A549 (cell line): ENCODE data around the gene GNAO1. TPM values are rescaled to one million over a fixed set of nuclear protein-coding genes. Genes with fewer than 3 reads are reported as not detected.

ENCODE experiments used
- ATAC-seq, 2 experiments: fragments of 200-7000 bp in 1 of 2; fragments of >200 bp in 1 of 2; cut with Nextera tagmentation in 1 of 2; cut with Tn5 transposase in 1 of 2; 3 replicates each; pipeline versions ENCODE4 v1.8.0 to v1.9.1; 2018 to 2020; ENCODE audit warnings: mild to moderate bottlenecking in 1 of 2, moderate library complexity in 1 of 2
- CTCF ChIA-PET: fragments of 300-600 bp; sonication (Branson Sonifier 250); formaldehyde crosslinking; extraction: SDS; loops from one replicate; lab custom pipeline; 2021; ENCODE audit warnings: antibody characterized with exemption, inconsistent platforms; lab: Yijun Ruan, JAX
- POLR2A ChIA-PET: fragments of 350-600 bp; formaldehyde crosslinking; extraction: SDS; loops from one replicate; lab custom pipeline; 2021; ENCODE audit warnings: antibody characterized with exemption, inconsistent platforms; lab: Yijun Ruan, JAX
- DNase-seq, 2 experiments: peaks; one replicate each; pipeline versions ENCODE4 v3.0.0 to v3.0.0-alpha.2; 2011 to 2016; ENCODE audit warnings: low read depth in 1 of 2, low spot score in 1 of 2
- FAIRE-seq: peaks from 2 replicates; lab custom pipeline; 2011; peaks lifted over from hg19 to GRCh38; lab: Jason Lieb, UNC
- H3K27ac ChIP-seq, 2 experiments: fragments of >200 bp; sonication (Bioruptor Twin); formaldehyde crosslinking; 3 replicates each; pipeline ENCODE4 v1.5.1; 2016 to 2017
- H3K4me1 ChIP-seq: fragments of >200 bp; sonication (Bioruptor Twin); formaldehyde crosslinking; 3 replicates; pipeline ENCODE4 v1.6.1; 2016
- H3K4me2 ChIP-seq: fragments of >200 bp; sonication (Bioruptor Twin); formaldehyde crosslinking; 3 replicates; pipeline ENCODE4 v1.6.1; 2016
- H3K4me3 ChIP-seq: fragments of >200 bp; sonication (Bioruptor Twin); formaldehyde crosslinking; 3 replicates; pipeline ENCODE4 v1.5.1; 2016
- H3K9me3 ChIP-seq: fragments of >200 bp; sonication (Bioruptor Twin); formaldehyde crosslinking; 3 replicates; pipeline ENCODE4 v1.6.1; 2016
- ATOH8 ChIP-seq: fragments of 250-450 bp; sonication (Bioruptor Pico); IDR thresholded peaks from 2 replicates; pipeline ENCODE4 v1.5.0; 2020; ENCODE audit warnings: low read depth, mild to moderate bottlenecking, moderate library complexity
- BCL3 ChIP-seq: fragments of >200 bp; sonication (Bioruptor Twin); formaldehyde crosslinking; IDR thresholded peaks from 3 replicates; pipeline ENCODE4 v1.6.1; 2016
- BHLHE40 ChIP-seq: IDR thresholded peaks from 2 replicates; pipeline ENCODE4 v1.6.1; 2012; ENCODE audit warnings: low read depth, low read length, inconsistent platforms
- CBX2 ChIP-seq: fragments of 200-600 bp; sonication (generic); IDR thresholded peaks from 2 replicates; pipeline ENCODE4 v1.6.1; 2016; ENCODE audit warnings: low read depth, mild to moderate bottlenecking, borderline replicate concordance
- CBX8 ChIP-seq: fragments of 200-600 bp; sonication (generic); IDR thresholded peaks from 2 replicates; pipeline ENCODE4 v1.6.1; 2016
- E2F6 ChIP-seq: IDR thresholded peaks from 2 replicates; pipeline ENCODE4 v1.6.1; 2012; ENCODE audit warnings: low read depth, borderline replicate concordance
- EHF ChIP-seq: fragments of 250-450 bp; sonication (Bioruptor Pico); IDR thresholded peaks from 2 replicates; pipeline ENCODE4 v1.5.0; 2020; ENCODE audit warnings: mild to moderate bottlenecking
- EHMT2 ChIP-seq: fragments of 200-600 bp; sonication (generic); IDR thresholded peaks from 2 replicates; pipeline ENCODE4 v1.6.1; 2016; ENCODE audit warnings: antibody characterized with exemption, low read depth, mild to moderate bottlenecking, moderate library complexity
- ELK1 ChIP-seq: fragments of 150-350 bp; IDR thresholded peaks from 2 replicates; pipeline ENCODE4 v1.6.1; 2014; ENCODE audit warnings: low read depth, mild to moderate bottlenecking, low read length
- ESRRA ChIP-seq: fragments of 150-350 bp; IDR thresholded peaks from 2 replicates; pipeline ENCODE4 v1.6.1; 2014; ENCODE audit warnings: mild to moderate bottlenecking, low read length, borderline replicate concordance
- FOSL2 ChIP-seq, 2 experiments: fragments of 450-650 bp in 1 of 2; fragments of >200 bp in 1 of 2; sonication (Bioruptor Twin) in 1 of 2; formaldehyde crosslinking; IDR thresholded peaks; 2 replicates each; pipeline versions ENCODE4 v1.5.0 to v1.6.1; 2016 to 2020; ENCODE audit warnings: mild to moderate bottlenecking in 1 of 2, moderate library complexity in 1 of 2
- FOXS1 ChIP-seq: fragments of 250-450 bp; sonication (Bioruptor Pico); IDR thresholded peaks from 2 replicates; pipeline ENCODE4 v1.5.0; 2020; ENCODE audit warnings: mild to moderate bottlenecking, moderate library complexity
- GATA3 ChIP-seq: IDR thresholded peaks from 2 replicates; pipeline ENCODE4 v1.6.1; 2012; ENCODE audit warnings: borderline replicate concordance
- HEYL ChIP-seq: fragments of 250-450 bp; sonication (Bioruptor Pico); IDR thresholded peaks from 2 replicates; pipeline ENCODE4 v1.8.0; 2021; ENCODE audit warnings: mild to moderate bottlenecking, moderate library complexity
- HOXB13 ChIP-seq: fragments of 250-450 bp; sonication (Bioruptor Pico); IDR thresholded peaks from 2 replicates; pipeline ENCODE4 v1.5.0; 2020; ENCODE audit warnings: low read depth, mild to moderate bottlenecking, moderate library complexity
- KDM1A ChIP-seq: fragments of 200-600 bp; sonication (generic); IDR thresholded peaks from 2 replicates; pipeline ENCODE4 v1.6.1; 2016; ENCODE audit warnings: low read depth, mild to moderate bottlenecking
- KDM5A ChIP-seq: fragments of 200-600 bp; sonication (generic); IDR thresholded peaks from 2 replicates; pipeline ENCODE4 v1.6.1; 2016; ENCODE audit warnings: antibody characterized with exemption, mild to moderate bottlenecking
- MAZ ChIP-seq: fragments of 150-350 bp; IDR thresholded peaks from 2 replicates; pipeline ENCODE4 v1.6.1; 2014; ENCODE audit warnings: antibody characterized with exemption, low read depth, low read length, borderline replicate concordance
- PHF8 ChIP-seq: fragments of 200-600 bp; sonication (generic); IDR thresholded peaks from 2 replicates; pipeline ENCODE4 v1.6.1; 2016; ENCODE audit warnings: low read depth, mild to moderate bottlenecking, antibody characterized with exemption, moderate library complexity, borderline replicate concordance
- RAD21 ChIP-seq, 2 experiments: fragments of >200 bp in 1 of 2; sonication (Bioruptor Twin) in 1 of 2; formaldehyde crosslinking in 1 of 2; IDR thresholded peaks in 1 of 2; conservative IDR thresholded peaks in 1 of 2; 2 replicates in 1 of 2; 3 replicates in 1 of 2; pipeline ENCODE4 v1.6.1; 2012 to 2018; ENCODE audit warnings: inconsistent platforms in 1 of 2
- RCOR1 ChIP-seq: fragments of 150-350 bp; IDR thresholded peaks from 2 replicates; pipeline ENCODE4 v1.6.1; 2014; ENCODE audit warnings: antibody characterized with exemption, low read length, low read depth
- RFX5 ChIP-seq: fragments of 450-650 bp; IDR thresholded peaks from 2 replicates; pipeline ENCODE4 v1.7.1; 2014; ENCODE audit warnings: antibody characterized with exemption, mild to moderate bottlenecking, moderate library complexity
- RNF2 ChIP-seq: fragments of 200-600 bp; sonication (generic); IDR thresholded peaks from 2 replicates; pipeline ENCODE4 v1.6.1; 2016; ENCODE audit warnings: low read depth, mild to moderate bottlenecking, antibody characterized with exemption, moderate library complexity, borderline replicate concordance
- TFCP2L1 ChIP-seq: fragments of 250-450 bp; sonication (Bioruptor Pico); IDR thresholded peaks from 2 replicates; pipeline ENCODE4 v1.5.0; 2021; ENCODE audit warnings: mild to moderate bottlenecking
- USF2 ChIP-seq: fragments of 450-650 bp; IDR thresholded peaks from 2 replicates; pipeline ENCODE4 v1.6.1; 2014; ENCODE audit warnings: antibody characterized with exemption
- ZFP36 ChIP-seq: fragments of 450-650 bp; IDR thresholded peaks from 2 replicates; pipeline ENCODE4 v1.6.1; 2014; ENCODE audit warnings: borderline replicate concordance; ENCODE audit not compliant: partially characterized antibody
- ZNF302 ChIP-seq: fragments of 250-450 bp; sonication (Bioruptor Pico); IDR thresholded peaks from 2 replicates; pipeline ENCODE4 v1.9.0; 2021; ENCODE audit warnings: inconsistent platforms, mild to moderate bottlenecking, moderate library complexity
- WGBS: methylation state at CpG from one replicate; pipeline ENCODE4 v1.1.6; 2017; ENCODE audit errors: missing lambda C conversion rate; 5-methylcytosine and 5-hydroxymethylcytosine counted together
- polyA plus RNA-seq, 4 experiments: library from polyadenylated mRNA; depleted of rRNA in 3 of 4; stranded (reverse); fragments of >200 nt; fragmentation: RNase III in 1 of 4; extraction: RNeasy Plus Mini Kit Qiagen cat#74134 plus additional on column Dnase treatment in 1 of 4; gene quantifications; 2 replicates in 3 of 4; 3 replicates in 1 of 4; pipeline ENCODE4 v1.2.3, GENCODE V29; 2011 to 2017

The GNAO1 gene
- polyA plus RNA-seq, 2 of the 4 experiments (the other 2 are of a cell fraction), result 0.22 to 0.23 TPM

GRCh38 chr16:56201030-56201429, 9.7 kb downstream of the GNAO1 start:
- Histone ChIP-seq H3K4me3 (no peak overlapping the region), H3K4me2 (no peak overlapping the region), H3K27ac (no peak overlapping the region), H3K9me3 (no peaks in the 10 kb centered on the region)
- no peak for FAIRE-seq
- WGBS, result 4% methylated on average over 1 of the region's 1 CpG
- TF ChIP-seq GATA3 (no peak), EHMT2 (no peak), E2F6 (no peak), ELK1 (no peak), ZFP36 (no peak)
- TF ChIP-seq, all 56 proteins: peak for 0
- no peak for DNase-seq
- H3K4me1 ChIP-seq, result no peaks in the 10 kb centered on the region
- no peak for ATAC-seq
- ChIA-PET POLR2A (no interaction called here), CTCF (interaction anchor here (1.0 kb wide), 1 partner anchor 16 kb away, joined by 3 read pairs; no protein-coding TSS in a partner anchor)

- POLR2A ChIA-PET, result no interaction called here
- CTCF ChIA-PET, result interaction anchor here (1.0 kb wide), 1 partner anchor 15 kb away, joined by 3 read pairs; no protein-coding TSS in a partner anchor
- DNase-seq, result no peak
- TF ChIP-seq KDM5A, result no peak
- no peak for TF ChIP-seq BCL3
- TF ChIP-seq, all 56 proteins: peak for 0
- Histone ChIP-seq H3K9me3 (no peaks in the 10 kb centered on the region), H3K4me1 (no peaks in the 10 kb centered on the region), H3K4me3 (no peak overlapping the region), H3K27ac (no peak overlapping the region), H3K4me2 (no peak overlapping the region)
- FAIRE-seq, result no peak
- no peak for ATAC-seq
Observed at GRCh38 chr16:56202036-56202435, 10.7 kb downstream of the GNAO1 start.

- DNase-seq, result peak; percentile 38 to 61
- FAIRE-seq, result no peak
- Histone ChIP-seq H3K4me1 (no peaks in the 10 kb centered on the region), H3K4me2 (no peak overlapping the region), H3K27ac (no peak overlapping the region), H3K4me3 (no peak overlapping the region), H3K9me3 (no peaks in the 10 kb centered on the region)
- TF ChIP-seq CBX8, result no peak
- no peak for TF ChIP-seq FOSL2 (IDR thresholded peaks at IDR 0.05)
- TF ChIP-seq FOSL2 (CRISPR knock-in tag; IDR thresholded peaks at IDR 0.05), result peak; percentile 32; the same call in 1 of the 2 replicates
- TF ChIP-seq RAD21 (conservative IDR thresholded peaks at IDR 0.05 in 1 of 2, IDR thresholded peaks at IDR 0.05 in 1 of 2), result peak in 1 of 2 experiments; percentile 28; a peak in 1 of 5 replicates
- TF ChIP-seq USF2, result peak; percentile 80
- CTCF ChIA-PET, result interaction anchor here (0.9 to 1.3 kb wide), 6 partner anchors 9 to 78 kb away, joined by 3 to 5 read pairs (median 4); partner anchors contain the start of gene GNAO1
- peak; percentile 84 to 97; a peak in 5 of 6 replicates for ATAC-seq
- POLR2A ChIA-PET, result no interaction called here
- 0% methylated on average over 1 of the region's 1 CpG for WGBS
Observed at GRCh38 chr16:56203052-56203451, 11.8 kb downstream of the GNAO1 start.

GRCh38 chr16:56204816-56205215, 13.5 kb downstream of the GNAO1 start:
- 51% methylated on average over 4 of the region's 4 CpGs for WGBS
- Histone ChIP-seq H3K27ac (no peak overlapping the region), H3K4me1 (no peaks in the 10 kb centered on the region), H3K4me3 (no peak overlapping the region), H3K9me3 (no peaks in the 10 kb centered on the region), H3K4me2 (no peak overlapping the region)
- ATAC-seq (no peak), FAIRE-seq (no peak), DNase-seq (no peak)
- CTCF ChIA-PET, result interaction anchor here (1.2 kb wide), 1 partner anchor 261 kb away, joined by 4 read pairs; no protein-coding TSS in a partner anchor
- POLR2A ChIA-PET, result no interaction called here
- TF ChIP-seq HOXB13 (CRISPR knock-in tag) (no peak), PHF8 (no peak), EHF (no peak), HEYL (CRISPR knock-in tag) (no peak), RFX5 (no peak), TFCP2L1 (CRISPR knock-in tag) (no peak), RNF2 (no peak), BHLHE40 (no peak), ZNF302 (CRISPR knock-in tag) (no peak), ESRRA (no peak), RCOR1 (no peak), KDM1A (no peak), ATOH8 (CRISPR knock-in tag) (no peak), CBX2 (no peak), MAZ (no peak), FOXS1 (CRISPR knock-in tag) (no peak)
